SU-DHL-6 (cell line): Measurements from ENCODE around the gene TOMM40.

ENCODE experiments used
- H2AFZ ChIP-seq: fragments of 200-600 bp; sonication (generic); 2 replicates; pipeline ENCODE4 v1.6.1; 2014; ENCODE audit warnings: low read depth, mild to moderate bottlenecking, moderate library complexity, mixed read lengths, antibody characterized with exemption, low read length; ENCODE audit not compliant: severe bottlenecking
- H3F3A ChIP-seq: fragments of 200-600 bp; shearing (Covaris generic); 2 replicates; pipeline ENCODE4 v1.6.0; 2016; ENCODE audit warnings: antibody characterized with exemption, mild to moderate bottlenecking; ENCODE audit not compliant: insufficient read depth
- H3K27ac ChIP-seq: fragments of 200-600 bp; sonication (generic); 2 replicates; pipeline ENCODE4 v1.5.1; 2016; ENCODE audit warnings: low read depth, mild to moderate bottlenecking, low read length, moderate library complexity, mixed read lengths
- H3K27me3 ChIP-seq: fragments of 200-600 bp; sonication (generic), shearing (Covaris generic); 2 replicates; pipeline ENCODE4 v1.6.0; 2014; ENCODE audit warnings: mild to moderate bottlenecking, low read length
- H3K36me3 ChIP-seq: fragments of 200-600 bp; sonication (generic); 2 replicates; pipeline ENCODE4 v1.6.1; 2014; ENCODE audit warnings: mild to moderate bottlenecking, low read length, mixed read lengths
- H3K4me2 ChIP-seq: fragments of 300-600, 200-600 bp; shearing (Covaris generic), sonication (generic); 2 replicates; pipeline ENCODE4 v1.6.0; 2014; ENCODE audit warnings: low read length, low read depth, mild to moderate bottlenecking; ENCODE audit not compliant: poor library complexity, severe bottlenecking
- H3K4me3 ChIP-seq: fragments of 200-600 bp; sonication (generic); 2 replicates; pipeline ENCODE4 v1.5.1; 2014; ENCODE audit warnings: antibody characterized with exemption, low read length, mild to moderate bottlenecking, mixed read lengths; ENCODE audit not compliant: insufficient read depth, poor library complexity, severe bottlenecking
- H3K79me2 ChIP-seq: fragments of 200-600 bp; sonication (generic); 2 replicates; pipeline ENCODE4 v1.6.1; 2014; ENCODE audit warnings: mild to moderate bottlenecking, low read length, moderate library complexity; ENCODE audit not compliant: insufficient read depth
- H3K9ac ChIP-seq: fragments of 200-600 bp; sonication (generic); 2 replicates; pipeline ENCODE4 v1.7.0; 2014; ENCODE audit warnings: mild to moderate bottlenecking, low read length
- H3K9me2 ChIP-seq: fragments of 200-600 bp; sonication (generic); replicated peaks from 2 replicates; pipeline ENCODE4 v1.6.1; 2014; ENCODE audit warnings: low read length; ENCODE audit not compliant: insufficient read depth
- H3K9me3 ChIP-seq: fragments of 200-600 bp; sonication (generic); 2 replicates; pipeline ENCODE4 v1.6.1; 2014; ENCODE audit warnings: low read length, mixed read lengths; ENCODE audit not compliant: insufficient read depth
- H4K20me1 ChIP-seq: fragments of 200-600 bp; sonication (generic); 2 replicates; pipeline ENCODE4 v1.6.1; 2014; ENCODE audit warnings: low read depth, mild to moderate bottlenecking, antibody characterized with exemption, low read length, moderate library complexity, mixed read lengths
- CTCF ChIP-seq: fragments of 200-600 bp; sonication (generic); IDR thresholded peaks from one replicate; pipeline ENCODE4 v1.5.1; 2017; ENCODE audit warnings: antibody characterized with exemption, mild to moderate bottlenecking, low read length, moderate library complexity; ENCODE audit not compliant: insufficient read depth, poor library complexity, severe bottlenecking
- EZH2phosphoT487 ChIP-seq: fragments of 200-600 bp; sonication (generic), shearing (Covaris generic); conservative IDR thresholded peaks from 2 replicates; pipeline ENCODE4 v1.6.1; 2018; ENCODE audit warnings: mild to moderate bottlenecking, antibody characterized with exemption, low read length, moderate library complexity, mixed read lengths

The TOMM40 gene

GRCh38 chr19:44875666-44876451 is 15.2 kb upstream of the TOMM40 start:
- no peaks in the 10 kb centered on the region for H3K9me3 ChIP-seq
- H3K4me3 ChIP-seq, result no peak overlapping the region
- no peak overlapping the region for H3K27ac ChIP-seq
- no peaks in the 10 kb centered on the region for H3K27me3 ChIP-seq
- no peaks in the 10 kb centered on the region for H4K20me1 ChIP-seq
- no peaks in the 10 kb centered on the region for H3F3A ChIP-seq
- no peak overlapping the region for H2AFZ ChIP-seq
- TF ChIP-seq CTCF (no peak), EZH2phosphoT487 (no peak)
- no peak overlapping the region for H3K4me2 ChIP-seq
- no peak overlapping the region for H3K9ac ChIP-seq
- H3K79me2 ChIP-seq, result no peaks in the 10 kb centered on the region
- no peaks in the 10 kb centered on the region for H3K9me2 ChIP-seq
- no peaks in the 10 kb centered on the region for H3K36me3 ChIP-seq

GRCh38 chr19:44876930-44877535 is 14.0 kb upstream of the TOMM40 start:
- no peaks in the 10 kb centered on the region for H3K9me2 ChIP-seq
- no peak overlapping the region for H3K4me3 ChIP-seq
- no peak overlapping the region for H3K4me2 ChIP-seq
- H3K27ac ChIP-seq, result no peak overlapping the region
- H3F3A ChIP-seq, result no peaks in the 10 kb centered on the region
- H3K36me3 ChIP-seq, result no peaks in the 10 kb centered on the region
- no peaks in the 10 kb centered on the region for H4K20me1 ChIP-seq
- H3K27me3 ChIP-seq, result no peaks in the 10 kb centered on the region
- no peak for TF ChIP-seq EZH2phosphoT487
- TF ChIP-seq CTCF, result no peak
- no peak overlapping the region for H2AFZ ChIP-seq
- no peak overlapping the region for H3K9ac ChIP-seq
- H3K9me3 ChIP-seq, result no peaks in the 10 kb centered on the region
- no peaks in the 10 kb centered on the region for H3K79me2 ChIP-seq

- Histone ChIP-seq H3K36me3 (no peaks in the 10 kb centered on the region), H3K79me2 (no peaks in the 10 kb centered on the region), H3K9me2 (no peaks in the 10 kb centered on the region), H3K27me3 (no peaks in the 10 kb centered on the region), H3K9ac (no peak overlapping the region), H3K27ac (no peak overlapping the region), H3K9me3 (no peaks in the 10 kb centered on the region), H4K20me1 (no peaks in the 10 kb centered on the region), H3K4me2 (no peak overlapping the region), H3K4me3 (no peak overlapping the region), H3F3A (no peaks in the 10 kb centered on the region), H2AFZ (no peak overlapping the region)
- TF ChIP-seq EZH2phosphoT487 (no peak), CTCF (no peak)
Observed at GRCh38 chr19:44878120-44878865, 12.8 kb upstream of the TOMM40 start.
